ENCODE data around the gene WNT7B.

Gene WNT7B

GRCh38 chr22:45994491-45995404, 17.8 kb upstream of the WNT7B start:
- TF ChIP-seq CTCF (IDR thresholded peaks at IDR 0.05; ENCODE audit: insufficient read depth, missing control alignments) = peak; percentile 96
- DNase-seq (ENCODE audit: insufficient read length, low spot score) (peak; percentile 63), FAIRE-seq (no peak)

GRCh38 chr22:45993841-45994240, 16.9 kb upstream of the WNT7B start:
- no peak for TF ChIP-seq CTCF (IDR thresholded peaks at IDR 0.05; ENCODE audit: insufficient read depth, missing control alignments)
- DNase-seq (ENCODE audit: insufficient read length, low spot score) (no peak), FAIRE-seq (no peak)

GRCh38 chr22:45993143-45993692, 16.3 kb upstream of the WNT7B start:
- no peak for TF ChIP-seq CTCF (IDR thresholded peaks at IDR 0.05; ENCODE audit: insufficient read depth, missing control alignments)
- FAIRE-seq (no peak), DNase-seq (ENCODE audit: insufficient read length, low spot score) (no peak)

DNA sequence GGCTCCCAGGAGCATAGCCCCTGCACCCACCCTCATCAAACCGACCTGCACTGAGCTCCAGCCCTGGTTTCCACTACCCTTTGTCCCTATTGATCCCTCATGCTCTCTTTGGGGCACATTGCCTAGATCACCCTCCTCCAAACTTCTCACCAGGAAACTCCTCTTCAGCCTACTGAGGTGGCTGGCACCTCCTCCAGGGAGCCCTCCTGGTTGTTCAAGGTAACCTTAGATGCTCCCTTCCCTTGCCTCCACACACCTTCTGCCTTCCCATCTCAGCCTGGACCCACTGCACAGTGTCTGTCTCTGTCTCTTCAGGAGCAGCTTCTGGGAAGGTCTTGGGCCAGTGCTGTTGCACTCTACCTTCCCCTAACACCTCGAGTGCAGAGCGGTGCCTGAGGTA, 15.8 kb upstream of the WNT7B start:
- no peak for FAIRE-seq
- no peak for DNase-seq (ENCODE audit: insufficient read length, low spot score)
- TF ChIP-seq CTCF (IDR thresholded peaks at IDR 0.05; ENCODE audit: insufficient read depth, missing control alignments) = no peak

GRCh38 chr22:45991098-45991497, 14.1 kb upstream of the WNT7B start:
- no peak for FAIRE-seq

DNA sequence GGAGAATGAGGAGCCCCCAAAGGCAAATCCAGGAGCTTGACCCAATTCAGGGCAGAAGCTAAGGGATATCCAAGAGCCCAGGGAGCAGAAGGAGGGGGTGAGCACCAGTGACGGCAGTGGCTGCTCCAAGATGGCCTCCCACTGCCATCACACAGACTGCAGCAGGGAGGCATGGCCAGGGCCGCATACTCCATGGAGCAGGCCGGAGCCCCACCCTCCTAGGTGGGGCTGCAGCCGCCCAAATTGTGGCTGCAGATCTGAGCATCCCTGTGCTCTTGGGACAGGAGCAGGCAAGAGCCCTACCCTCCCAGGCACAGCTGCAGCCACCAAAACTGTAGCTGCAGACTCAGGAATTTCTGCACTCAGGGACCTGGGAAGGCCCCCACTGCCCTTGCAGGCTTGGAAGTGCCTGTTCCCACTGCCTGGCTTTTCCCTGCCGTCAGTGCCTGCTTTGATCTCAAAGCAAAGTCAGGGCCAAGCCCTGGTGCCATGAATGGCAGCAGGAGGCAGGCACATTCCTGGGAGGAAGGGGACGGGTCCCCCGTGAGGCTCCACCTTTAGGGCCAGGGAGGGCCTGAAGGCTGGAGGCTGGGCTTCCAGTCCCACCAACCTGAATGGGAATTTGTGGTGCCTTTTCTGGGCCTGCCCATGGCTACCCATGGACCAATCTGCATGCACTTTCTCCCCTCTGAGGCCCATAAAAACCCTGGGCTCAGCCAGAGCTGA, 10.3 kb upstream of the WNT7B start:
- FAIRE-seq = no peak
- no peak for TF ChIP-seq CTCF (IDR thresholded peaks at IDR 0.05; ENCODE audit: insufficient read depth, missing control alignments)

More at GRCh38 chr22:45991098-45991497, 14.1 kb upstream of the WNT7B start:
- TF ChIP-seq CTCF (IDR thresholded peaks at IDR 0.05; ENCODE audit: insufficient read depth, missing control alignments) = no peak
- no peak for DNase-seq (ENCODE audit: insufficient read length, low spot score)

More for the DNA sequence above, 10.3 kb upstream of the WNT7B start:
- DNase-seq (ENCODE audit: insufficient read length, low spot score) = no peak
